Gastrocnemius medialis (tissue), 4 donors: ENCODE measurements around the gene PTCRA. TPM values are rescaled to one million over a fixed set of nuclear protein-coding genes. Genes with fewer than 3 reads are reported as not detected.

ENCODE experiments used
- ATAC-seq, 2 donors: fragments of 150-250 bp; one replicate each; pipeline ENCODE4 v1.9.1; 2016
- DNase-seq, 2 donors: peaks; one replicate each; pipeline ENCODE4 v3.0.0-alpha.2; 2019
- H3K27ac ChIP-seq, 4 donors: fragments of 200-600 bp; sonication (generic); 1 replicate in 1 of 4; 2 replicates in 3 of 4; pipeline ENCODE4 v1.5.1; 2016 to 2018; ENCODE audit warnings: mild to moderate bottlenecking in 2 of 4, moderate library complexity in 1 of 4
- H3K27me3 ChIP-seq, 3 donors: fragments of 200-600 bp; sonication (generic) in 2 of 3; 1 replicate in 1 of 3; 2 replicates in 2 of 3; pipeline versions ENCODE4 v1.5.1 to v1.6.0; 2016 to 2019; ENCODE audit warnings: mild to moderate bottlenecking in 1 of 3, moderate library complexity in 1 of 3
- H3K36me3 ChIP-seq, 2 donors: fragments of 200-600 bp; sonication (generic) in 1 of 2; one replicate each; pipeline ENCODE4 v1.5.1; 2017 to 2018
- H3K4me1 ChIP-seq, 2 donors: fragments of 200-600 bp; sonication (generic) in 1 of 2; one replicate each; pipeline ENCODE4 v1.5.1; 2016 to 2017; ENCODE audit warnings: mild to moderate bottlenecking in 2 of 2
- H3K4me3 ChIP-seq, 4 donors: fragments of 200-600 bp; sonication (generic) in 3 of 4; 1 replicate in 1 of 4; 2 replicates in 3 of 4; pipeline ENCODE4 v1.5.1; 2016 to 2019; ENCODE audit warnings: mild to moderate bottlenecking in 2 of 4
- H3K9me3 ChIP-seq, 3 donors: fragments of 200-600 bp; sonication (generic) in 2 of 3; 1 replicate in 1 of 3; 2 replicates in 2 of 3; pipeline ENCODE4 v1.5.1; 2016 to 2019
- CTCF ChIP-seq, 5 experiments: fragments of 450-650 bp in 3 of 5; fragments of 200-600 bp in 2 of 5; sonication (generic) in 2 of 5; IDR thresholded peaks in 4 of 5; conservative IDR thresholded peaks in 1 of 5; 1 replicate in 4 of 5; 2 replicates in 1 of 5; pipeline ENCODE4 v1.5.1; 2016 to 2019; ENCODE audit warnings: antibody characterized with exemption in 5 of 5, mild to moderate bottlenecking in 3 of 5, moderate library complexity in 3 of 5
- POLR2A ChIP-seq, 2 donors: fragments of 450-650 bp; IDR thresholded peaks; one replicate each; pipeline ENCODE4 v1.6.1; 2017; ENCODE audit warnings: antibody characterized with exemption in 2 of 2, mild to moderate bottlenecking in 2 of 2, moderate library complexity in 2 of 2
- in situ Hi-C, 4 donors: fragments of 200-750 bp; cut with MboI; loops; one replicate each; pipeline versions ENCODE4 v1.15.0 to v1.8.0; 2017; ENCODE audit warnings: low sequenced_read_pairs in 4 of 4
- intact Hi-C: fragments of 100-400 bp; cut with DNase I; formaldehyde crosslinking; loops from one replicate; pipeline ENCODE4 v1.15.1; 2023; ENCODE audit warnings: low total_unique reads
- total RNA-seq, 4 donors: library from RNA; depleted of rRNA; stranded (reverse); fragments of >200 nt; gene quantifications; one replicate each; pipeline versions ENCODE4 v1.1.0 to v1.2.3, GENCODE V29; 2016

Gene PTCRA
- total RNA-seq, 4 donors from 2014 or later: not detected

GRCh38 chr6:42969934-42970333, 54.1 kb downstream of the PTCRA start:
- Histone ChIP-seq H3K27me3 (no peaks in the 10 kb centered on the region), H3K4me1 (no peaks in the 10 kb centered on the region), H3K36me3 (peaks cover 0 to 18% of the 10 kb centered on the region in 2 donors), H3K9me3 (no peaks in the 10 kb centered on the region), H3K4me3 (no peak overlapping the region), H3K27ac (no peak overlapping the region)
- in situ Hi-C loops: no loop called here
- ATAC-seq (no peak), DNase-seq (no peak)
- intact Hi-C loops: no loop called here
- TF ChIP-seq POLR2A (IDR thresholded peaks at IDR 0.05): no peak
- no peak for TF ChIP-seq CTCF (IDR thresholded peaks at IDR 0.05 in 4 of 5, conservative IDR thresholded peaks at IDR 0.05 in 1 of 5)

- DNase-seq (no peak), ATAC-seq (peak in 1 of 2 donors; percentile 54)
- no peaks in the 10 kb centered on the region for H3K9me3 ChIP-seq
- H3K4me1 ChIP-seq: no peaks in the 10 kb centered on the region
- peaks cover 0 to 7% of the 10 kb centered on the region in 2 donors for H3K36me3 ChIP-seq
- H3K4me3 ChIP-seq: no peak overlapping the region
- intact Hi-C loops: no loop called here
- in situ Hi-C loops: no loop called here
- H3K27me3 ChIP-seq: no peaks in the 10 kb centered on the region
- H3K27ac ChIP-seq: no peak overlapping the region
- TF ChIP-seq POLR2A (IDR thresholded peaks at IDR 0.05): no peak
- TF ChIP-seq CTCF (IDR thresholded peaks at IDR 0.05 in 4 of 5, conservative IDR thresholded peaks at IDR 0.05 in 1 of 5): no peak
These were observed 55.2 kb downstream of the PTCRA start for GRCh38 chr6:42970871-42971612.

- Histone ChIP-seq H3K27ac (no peak overlapping the region), H3K36me3 (no peaks in the 10 kb centered on the region), H3K4me1 (peaks cover 2 to 3% of the 10 kb centered on the region in 2 donors), H3K27me3 (no peaks in the 10 kb centered on the region), H3K4me3 (no peak overlapping the region), H3K9me3 (no peaks in the 10 kb centered on the region)
- DNase-seq: no peak
- in situ Hi-C loops (no loop called here), intact Hi-C loops (no loop called here)
- TF ChIP-seq POLR2A (IDR thresholded peaks at IDR 0.05) (no peak), CTCF (IDR thresholded peaks at IDR 0.05 in 4 of 5, conservative IDR thresholded peaks at IDR 0.05 in 1 of 5) (no peak)
- no peak for ATAC-seq
These were observed 56.0 kb downstream of the PTCRA start for GRCh38 chr6:42971746-42972327.

- ATAC-seq (no peak), DNase-seq (no peak)
- Histone ChIP-seq H3K27ac (no peak overlapping the region), H3K36me3 (no peaks in the 10 kb centered on the region), H3K9me3 (no peaks in the 10 kb centered on the region), H3K4me3 (no peak overlapping the region), H3K27me3 (no peaks in the 10 kb centered on the region), H3K4me1 (peaks cover 15 to 16% of the 10 kb centered on the region in 2 donors)
- TF ChIP-seq CTCF (IDR thresholded peaks at IDR 0.05 in 4 of 5, conservative IDR thresholded peaks at IDR 0.05 in 1 of 5): no peak
- no peak for TF ChIP-seq POLR2A (IDR thresholded peaks at IDR 0.05)
- in situ Hi-C loops (no loop called here), intact Hi-C loops (no loop called here)
These were observed 58.1 kb downstream of the PTCRA start for GRCh38 chr6:42973926-42974325.
